ENCODE results near the gene PAX9.

The PAX9 gene

GRCh38 chr14:36661506-36662257 lies at the start of gene PAX9:
Gene PAX9, plus strand, starts transcription at chr14:36661860. Its CDS starts 230 bp downstream, at chr14:36662090.
- H3K27ac ChIP-seq = peak within 1 kb of the TSS; percentile 86
- TF ChIP-seq CTCF (IDR thresholded peaks at IDR 0.05) (peak; percentile 13; the same call in 1 of the 2 replicates), ZFX (IDR thresholded peaks at IDR 0.05; ENCODE audit: borderline replicate concordance) (no peak)

- TF ChIP-seq ZFX (IDR thresholded peaks at IDR 0.05; ENCODE audit: borderline replicate concordance) (no peak), CTCF (IDR thresholded peaks at IDR 0.05) (no peak)
- no peak overlapping the region for H3K27ac ChIP-seq
Measured at GRCh38 chr14:36617824-36618223, 43.8 kb upstream of the PAX9 start.

- TF ChIP-seq ZFX (IDR thresholded peaks at IDR 0.05; ENCODE audit: borderline replicate concordance) (no peak), CTCF (IDR thresholded peaks at IDR 0.05) (no peak)
Measured at GRCh38 chr14:36618641-36619040, 43.0 kb upstream of the PAX9 start.

GRCh38 chr14:36619131-36619530 lies 42.5 kb upstream of the PAX9 start:
- no peak overlapping the region for H3K27ac ChIP-seq
- no peak for TF ChIP-seq CTCF (IDR thresholded peaks at IDR 0.05)
- TF ChIP-seq ZFX (IDR thresholded peaks at IDR 0.05; ENCODE audit: borderline replicate concordance) = no peak

More at GRCh38 chr14:36618641-36619040, 43.0 kb upstream of the PAX9 start:
- no peak overlapping the region for H3K27ac ChIP-seq

GRCh38 chr14:36619853-36620252 lies 41.8 kb upstream of the PAX9 start:
- no peak overlapping the region for H3K27ac ChIP-seq
- TF ChIP-seq CTCF (IDR thresholded peaks at IDR 0.05) (no peak), ZFX (IDR thresholded peaks at IDR 0.05; ENCODE audit: borderline replicate concordance) (no peak)

- TF ChIP-seq CTCF (IDR thresholded peaks at IDR 0.05) = no peak
- no peak for TF ChIP-seq ZFX (IDR thresholded peaks at IDR 0.05; ENCODE audit: borderline replicate concordance)
- H3K27ac ChIP-seq = no peak overlapping the region
Measured at GRCh38 chr14:36625014-36625413, 36.6 kb upstream of the PAX9 start.

- H3K27ac ChIP-seq = no peak overlapping the region
- TF ChIP-seq CTCF (IDR thresholded peaks at IDR 0.05) (no peak), ZFX (IDR thresholded peaks at IDR 0.05; ENCODE audit: borderline replicate concordance) (no peak)
Measured at GRCh38 chr14:36625436-36625835, 36.2 kb upstream of the PAX9 start.

All from 22Rv1 (cell line).